Right kidney (tissue), 1 donor: ENCODE measurements around the gene JARID2.

Experiments used
- DNase-seq: peaks from one replicate; pipeline ENCODE4 v3.0.0-alpha.2; 2016

Gene JARID2

DNA sequence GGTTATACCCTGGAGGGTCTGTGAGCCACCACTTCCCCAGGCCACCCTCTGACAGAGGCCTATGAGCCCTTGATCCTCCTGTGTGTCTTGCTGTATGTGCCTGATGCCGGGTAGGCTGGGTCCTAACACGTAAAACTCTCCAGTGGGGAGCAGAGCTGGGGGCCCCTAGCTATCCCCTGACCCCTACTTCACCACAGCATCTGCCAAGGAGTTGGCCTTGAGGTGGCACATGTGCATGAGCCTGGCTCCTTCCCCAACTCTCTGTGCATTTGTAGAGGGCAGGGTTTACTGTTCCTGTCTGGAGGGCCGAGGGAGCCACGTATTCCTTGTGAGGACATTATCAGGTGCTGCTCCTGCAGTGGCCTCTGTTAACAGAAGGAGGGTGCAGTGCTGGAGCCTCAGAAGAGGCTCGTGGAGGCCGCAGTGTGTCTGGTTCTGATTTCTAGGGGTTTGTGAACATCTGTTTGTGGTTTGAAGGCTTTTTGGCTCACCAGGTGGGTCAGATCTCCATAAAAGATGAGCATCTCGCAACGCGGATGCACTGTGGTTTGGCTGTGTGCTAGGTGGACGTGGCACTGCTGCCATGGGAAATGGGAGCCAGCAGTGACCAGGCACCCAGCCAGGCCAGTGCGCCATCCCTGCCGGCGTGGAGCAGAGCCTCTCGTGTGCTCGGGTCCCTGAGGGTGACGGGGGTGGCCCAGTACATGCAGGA, 264.8 kb downstream of the JARID2 start:
- no peak for DNase-seq

DNA sequence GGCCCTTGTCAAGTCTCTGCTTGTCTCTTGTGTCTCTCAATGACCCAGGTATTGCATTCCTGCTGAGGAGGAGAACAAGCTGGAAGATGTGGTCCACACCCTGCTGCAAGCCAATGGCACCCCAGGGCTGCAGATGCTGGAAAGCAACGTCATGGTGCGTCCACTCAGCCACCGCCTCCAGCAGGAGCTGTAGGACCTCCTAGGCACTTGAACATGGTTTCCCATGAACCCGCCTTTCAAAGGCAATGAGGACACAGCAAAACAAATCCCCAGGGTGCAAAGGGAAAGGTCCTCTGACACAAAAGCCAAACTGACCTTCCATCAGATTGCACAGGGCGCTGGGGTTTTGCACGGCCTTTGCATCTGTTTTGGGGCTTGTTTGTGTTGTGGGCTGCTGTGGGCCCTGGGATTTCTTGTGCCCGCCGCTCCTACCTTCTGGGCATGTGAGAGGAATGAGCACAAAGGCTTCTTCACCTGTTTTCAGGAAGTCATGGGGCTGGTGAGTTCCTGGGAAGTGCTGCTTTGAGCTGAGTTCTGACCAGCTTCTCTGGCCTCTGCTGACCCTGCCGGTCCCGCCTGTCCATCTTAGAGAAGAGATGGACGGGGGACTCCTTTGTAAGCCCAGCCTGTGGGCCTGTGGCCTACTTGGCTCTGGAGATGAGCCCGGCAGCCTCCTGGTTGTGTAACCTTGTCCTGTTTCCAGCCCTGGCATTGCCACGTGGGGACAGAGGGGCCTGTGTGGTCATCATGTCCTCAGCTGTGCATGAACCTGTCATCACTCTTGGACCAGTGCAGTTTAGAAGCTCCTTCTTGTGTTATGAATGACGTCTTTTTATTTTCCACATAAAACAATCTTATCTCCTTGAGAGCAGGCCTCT, 265.6 kb downstream of the JARID2 start:
- no peak for DNase-seq

DNA sequence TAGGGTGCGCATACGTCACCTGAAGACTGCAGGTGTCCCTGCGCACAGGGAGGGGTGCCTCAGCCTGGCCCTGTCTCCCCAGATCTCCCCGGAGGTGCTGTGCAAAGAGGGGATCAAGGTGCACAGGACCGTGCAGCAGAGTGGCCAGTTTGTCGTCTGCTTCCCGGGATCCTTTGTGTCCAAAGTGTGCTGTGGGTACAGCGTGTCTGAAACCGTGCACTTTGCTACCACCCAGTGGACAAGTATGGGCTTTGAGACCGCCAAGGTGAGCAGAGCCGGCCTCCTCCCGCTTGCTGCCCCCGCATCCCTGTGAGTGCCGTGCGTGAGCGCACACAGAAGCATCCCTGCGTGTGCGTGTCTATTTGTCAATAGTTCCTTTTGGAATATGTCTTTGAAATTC, 266.3 kb downstream of the JARID2 start:
- peak; percentile 52 for DNase-seq

GRCh38 chr6:15512721-15513120, 266.9 kb downstream of the JARID2 start:
- DNase-seq: no peak

DNA sequence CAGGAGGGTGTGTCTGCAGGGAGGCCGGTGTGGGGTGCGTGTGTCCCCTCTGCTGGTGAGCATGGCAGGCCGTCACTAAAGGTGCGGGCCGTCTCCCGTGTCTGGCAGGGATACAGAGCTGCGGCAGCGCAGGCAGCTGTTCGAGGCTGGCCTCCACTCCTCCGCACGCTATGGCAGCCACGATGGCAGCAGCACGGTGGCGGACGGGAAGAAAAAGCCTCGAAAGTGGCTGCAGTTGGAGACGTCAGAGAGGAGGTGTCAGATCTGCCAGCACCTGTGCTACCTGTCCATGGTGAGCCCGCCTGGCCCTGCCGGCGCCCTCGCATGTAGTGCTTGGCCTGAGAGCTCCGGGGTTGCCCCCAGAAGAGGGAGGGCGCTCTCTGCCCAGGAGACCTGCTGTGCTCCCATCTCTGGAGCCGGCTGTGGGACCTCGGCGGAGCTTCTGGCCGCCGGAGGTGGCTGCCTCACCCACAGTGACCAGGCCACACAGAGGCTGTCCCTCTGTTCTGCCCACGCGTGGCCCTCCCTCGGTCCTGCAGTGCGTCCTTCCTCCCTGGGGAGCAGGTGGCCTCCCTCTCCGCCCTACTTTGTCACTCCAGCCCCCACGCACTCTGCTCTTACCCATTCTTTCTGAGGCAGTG, 267.4 kb downstream of the JARID2 start:
- DNase-seq: no peak

DNA sequence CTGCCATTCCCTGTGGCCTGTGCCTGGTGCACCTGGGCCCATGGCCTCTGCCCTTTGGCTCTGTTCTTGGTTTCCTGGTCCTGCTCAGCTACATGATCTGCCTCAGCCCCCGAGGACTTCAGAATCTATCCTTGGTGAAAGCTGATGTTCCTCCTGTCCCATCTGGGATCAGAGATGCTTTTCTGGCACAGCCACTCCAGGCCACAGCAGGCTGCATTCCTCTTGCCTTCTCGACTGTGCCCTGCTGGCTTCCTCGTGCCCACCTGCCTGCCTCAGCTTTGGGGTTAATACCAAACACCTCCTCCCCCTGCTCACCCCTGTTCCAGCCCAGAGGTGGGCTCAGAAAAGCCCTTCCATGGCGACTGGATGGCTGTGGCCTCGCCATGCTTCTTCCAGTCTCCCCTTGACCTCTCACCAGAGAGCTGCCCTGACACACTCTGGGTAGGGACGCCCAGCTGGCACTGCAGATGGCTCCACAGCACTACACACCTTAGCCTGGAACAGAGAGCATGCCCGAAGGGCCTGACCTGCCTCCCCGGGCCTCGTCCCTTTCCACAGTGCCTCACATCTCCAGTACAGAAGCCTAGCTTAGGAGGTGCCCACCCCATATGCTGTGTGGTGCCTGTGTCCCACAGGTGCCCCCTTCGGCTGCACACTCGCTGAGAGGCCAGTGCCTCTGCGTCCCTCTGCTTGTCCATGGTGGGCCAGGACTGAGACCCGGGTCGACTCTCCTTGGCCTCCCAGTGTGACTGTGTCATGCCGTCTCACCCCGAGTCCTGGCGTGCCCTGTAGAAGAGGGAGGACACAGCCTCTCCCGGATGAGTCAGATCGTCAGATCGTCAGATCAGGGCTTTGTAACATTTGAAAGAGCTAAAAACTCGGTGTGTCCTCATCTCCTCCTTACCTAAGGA, 268.2 kb downstream of the JARID2 start:
- DNase-seq: no peak

DNA sequence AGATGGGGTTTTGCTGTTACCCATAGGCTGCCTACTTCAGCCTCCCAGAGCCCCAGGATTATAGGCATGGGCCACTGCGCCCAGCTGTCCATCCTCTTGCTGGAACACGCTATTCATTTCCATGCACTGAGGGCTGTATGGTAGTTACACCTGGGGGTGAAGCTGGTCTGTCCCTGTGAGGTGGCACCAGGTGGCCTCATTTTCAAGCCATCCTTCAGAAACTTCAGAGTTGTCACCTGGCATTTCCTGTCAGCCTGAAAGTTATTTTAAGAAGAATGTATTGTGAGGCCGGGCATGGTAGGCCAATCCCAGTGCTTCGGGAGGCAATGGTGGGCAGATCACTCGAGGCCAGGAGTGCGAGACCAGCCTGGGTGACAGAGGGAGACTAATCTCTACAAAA, 269.4 kb downstream of the JARID2 start:
- no peak for DNase-seq

GRCh38 chr6:15515660-15516375, 269.9 kb downstream of the JARID2 start:
- DNase-seq: no peak

- no peak for DNase-seq
Measured at GRCh38 chr6:15516378-15516777, 270.5 kb downstream of the JARID2 start.

DNA sequence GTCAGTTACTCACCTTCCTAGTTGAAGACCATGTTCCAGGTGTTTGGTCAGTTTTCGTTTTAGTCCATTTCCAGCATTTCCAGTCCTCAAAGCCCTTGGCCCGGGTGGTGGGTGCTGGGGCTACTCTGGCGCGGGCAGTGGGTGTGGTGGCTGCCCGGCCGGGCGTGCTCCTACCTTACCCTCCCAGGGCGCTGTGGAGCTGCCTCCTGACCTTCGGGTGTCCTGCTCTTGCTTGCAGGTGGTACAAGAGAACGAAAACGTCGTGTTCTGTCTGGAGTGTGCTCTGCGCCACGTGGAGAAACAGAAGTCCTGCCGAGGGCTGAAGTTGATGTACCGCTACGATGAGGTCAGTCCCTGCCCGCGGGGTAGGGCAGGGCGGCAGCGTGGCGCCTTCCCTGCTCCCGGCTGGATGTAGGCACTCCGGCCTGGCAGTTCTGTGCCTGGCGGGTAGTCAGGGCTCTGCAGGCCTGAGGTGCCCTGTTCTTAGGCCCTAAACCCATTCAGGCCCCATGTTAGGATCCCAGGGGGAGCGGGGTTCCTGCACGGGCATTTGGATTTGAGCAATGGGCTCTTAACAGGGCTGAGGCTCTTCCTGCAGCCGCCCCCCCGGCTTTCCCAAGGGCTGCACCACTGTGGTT, 271.2 kb downstream of the JARID2 start:
- DNase-seq: no peak

DNA sequence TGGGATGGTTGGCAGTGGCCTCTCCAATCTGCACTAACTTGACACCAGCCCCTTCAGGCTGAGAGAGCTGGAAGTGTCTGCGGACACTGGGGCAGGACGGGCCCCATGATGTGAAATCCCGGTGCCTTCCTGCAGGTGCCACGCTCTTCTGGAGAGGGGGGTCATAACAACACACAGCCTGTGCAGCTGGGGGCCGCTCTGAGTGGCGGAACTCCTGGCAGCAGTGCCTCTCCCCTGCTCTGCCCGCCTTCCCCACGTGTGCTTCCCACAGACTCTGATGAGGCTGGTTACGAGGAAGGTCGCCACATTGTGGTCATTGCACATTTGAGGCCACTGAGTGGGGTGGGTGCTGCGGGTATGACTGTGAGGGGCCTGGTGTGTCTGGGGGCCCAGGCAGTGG, 271.7 kb downstream of the JARID2 start:
- DNase-seq: no peak

- DNase-seq: no peak
Measured at GRCh38 chr6:15518057-15518456, 272.2 kb downstream of the JARID2 start.

- DNase-seq: no peak
Measured at GRCh38 chr6:15518878-15519277, 273.0 kb downstream of the JARID2 start.

DNA sequence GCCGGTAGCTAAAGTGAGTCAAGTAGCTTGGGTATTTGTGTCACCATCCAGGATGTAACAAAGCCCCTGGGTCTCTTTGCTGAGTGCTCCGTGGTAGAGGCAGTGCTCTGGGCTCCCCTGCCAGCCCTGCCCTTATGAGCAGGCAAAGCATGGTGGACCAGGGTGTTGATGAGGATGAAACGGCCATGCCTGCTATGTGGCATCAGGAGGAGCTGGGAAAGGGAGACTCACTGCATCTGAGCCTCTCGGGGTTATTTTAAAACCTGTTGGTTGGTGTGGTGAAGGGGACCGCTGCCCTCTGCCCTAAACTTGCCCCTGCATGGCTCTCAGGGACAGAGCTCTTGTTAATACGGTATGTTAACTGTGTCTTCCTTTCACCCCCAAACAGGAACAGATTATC, 273.8 kb downstream of the JARID2 start:
- no peak for DNase-seq

GRCh38 chr6:15520626-15521203, 274.8 kb downstream of the JARID2 start:
- no peak for DNase-seq

DNA sequence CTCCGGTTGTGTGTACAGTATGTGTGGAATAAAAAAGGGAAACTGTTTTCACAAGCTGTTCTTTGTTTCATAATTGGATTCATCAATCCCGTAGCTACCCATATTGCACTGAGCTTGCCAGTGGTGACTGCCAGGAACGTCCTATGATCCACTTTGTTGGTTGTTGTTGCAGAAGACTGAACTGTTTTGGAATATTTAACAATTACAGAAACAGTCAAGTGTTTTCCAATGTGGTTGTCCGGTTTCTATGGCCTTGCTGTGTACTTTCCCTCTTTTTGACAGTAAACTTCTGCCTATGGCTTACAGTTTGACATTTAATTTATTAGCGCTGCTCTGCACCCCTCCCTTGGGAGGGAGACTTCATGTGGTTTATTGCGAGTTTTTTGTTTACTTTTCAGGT, 275.7 kb downstream of the JARID2 start:
- no peak for DNase-seq

- no peak for DNase-seq
Measured at GRCh38 chr6:15522026-15522425, 276.2 kb downstream of the JARID2 start.

DNA sequence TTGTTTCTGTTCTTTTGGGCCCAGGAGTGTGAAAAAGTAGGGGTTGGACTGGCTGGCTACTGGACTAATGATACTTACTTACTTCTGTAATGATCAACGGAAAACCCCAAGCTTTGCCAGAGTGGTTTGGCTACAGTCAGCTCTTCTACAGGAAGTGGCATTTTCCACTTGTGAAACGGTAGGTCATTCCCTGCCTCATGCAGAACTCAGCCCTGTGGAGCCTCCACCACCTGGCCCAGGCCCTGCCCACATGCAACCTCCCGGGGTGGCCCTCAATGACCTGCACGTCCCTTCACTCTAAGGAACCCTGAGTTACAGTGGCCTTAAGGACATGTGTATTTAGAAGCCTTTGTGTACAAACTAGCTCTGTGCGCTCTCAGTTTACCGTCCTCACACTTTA, 276.6 kb downstream of the JARID2 start:
- no peak for DNase-seq

DNA sequence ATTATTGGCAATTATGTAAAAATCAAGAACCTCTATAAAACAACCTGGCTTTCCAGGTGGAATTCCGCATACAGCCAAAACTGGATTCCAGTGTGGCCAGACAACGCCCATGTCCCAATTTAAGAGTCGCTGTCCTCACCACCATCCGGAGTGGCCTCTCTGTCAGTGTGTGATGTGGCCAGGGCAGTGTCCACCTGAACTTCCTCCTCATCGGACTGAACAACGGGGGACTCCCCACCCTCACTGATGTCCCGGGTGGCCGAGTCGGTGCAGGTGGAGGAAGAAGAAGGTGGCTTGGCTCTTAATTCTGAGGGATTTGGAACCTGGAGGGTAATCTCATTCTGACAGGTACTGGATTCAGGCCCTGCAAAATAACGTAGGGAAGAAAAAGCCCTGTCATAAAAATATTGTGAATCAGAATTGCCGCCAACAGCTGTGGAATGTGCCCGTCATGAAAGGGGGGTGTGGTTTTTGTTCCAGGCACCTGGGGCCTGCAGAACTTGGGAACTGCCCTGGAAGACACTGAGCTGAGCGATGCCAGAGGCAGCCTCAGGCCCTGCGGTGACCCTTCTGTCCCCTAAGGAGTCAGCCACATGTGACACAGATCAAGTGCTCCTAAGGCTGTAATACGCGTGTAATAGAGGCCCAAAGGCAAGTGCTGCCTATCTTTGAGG, 277.1 kb downstream of the JARID2 start:
- DNase-seq: no peak
